GM19455 (cell line): ENCODE results near the gene MLPH.

Experiments used
- ATAC-seq: cut with Tn5 transposase; IDR thresholded peaks from one replicate; pipeline ENCODE4 v1.9.1; 2021; ENCODE audit not compliant: unreplicated experiment

The MLPH gene

DNA sequence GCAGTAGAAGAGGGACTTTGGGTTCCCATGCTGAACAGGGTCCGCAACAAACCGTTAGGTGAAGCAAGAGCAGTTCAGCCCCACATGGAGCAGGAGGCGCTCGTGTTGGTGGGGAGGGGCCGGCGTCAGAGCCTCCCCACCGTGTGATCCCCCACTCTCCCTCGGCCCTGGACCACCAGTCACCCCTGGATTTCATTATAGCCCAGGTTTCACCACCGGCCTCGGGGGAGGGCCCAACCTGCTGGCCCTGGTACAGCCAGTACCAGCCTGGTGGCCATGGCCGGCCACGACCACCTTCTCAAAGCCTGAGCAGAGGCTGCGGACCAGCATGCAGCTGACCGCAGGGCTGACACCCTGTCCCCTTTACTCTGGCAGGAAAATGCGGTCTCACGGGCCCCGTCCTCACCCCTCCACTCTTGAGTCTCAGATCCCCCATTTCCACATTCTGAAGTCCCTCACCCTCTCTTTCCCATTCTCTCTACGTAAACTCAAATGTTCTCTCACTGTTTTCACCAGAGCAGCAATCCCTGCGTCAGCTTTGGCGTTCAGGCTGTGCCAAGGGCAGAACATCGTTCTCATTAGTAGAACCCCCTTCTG is 8.6 kb downstream of the MLPH start:
- ATAC-seq, result no peak

DNA sequence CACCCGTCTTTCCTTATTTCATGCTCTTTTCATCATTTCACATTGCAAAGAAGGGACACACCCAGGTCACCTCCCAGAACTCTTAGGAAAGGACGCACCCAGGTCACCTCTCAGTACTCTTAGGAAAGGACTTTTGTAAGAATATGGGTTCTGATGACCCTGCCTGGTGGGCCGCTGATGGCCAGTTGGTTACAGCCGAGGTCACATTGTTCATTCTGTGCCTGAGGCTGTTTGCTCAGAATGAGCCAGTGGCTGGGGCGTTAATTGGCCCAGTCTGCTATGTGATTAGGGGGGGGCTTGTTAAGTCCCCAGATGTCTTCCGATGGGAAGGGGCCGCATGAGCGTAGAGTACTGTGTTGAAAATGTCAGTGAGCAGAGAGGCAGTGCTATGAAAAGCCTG is 9.4 kb downstream of the MLPH start:
- ATAC-seq, result no peak

DNA sequence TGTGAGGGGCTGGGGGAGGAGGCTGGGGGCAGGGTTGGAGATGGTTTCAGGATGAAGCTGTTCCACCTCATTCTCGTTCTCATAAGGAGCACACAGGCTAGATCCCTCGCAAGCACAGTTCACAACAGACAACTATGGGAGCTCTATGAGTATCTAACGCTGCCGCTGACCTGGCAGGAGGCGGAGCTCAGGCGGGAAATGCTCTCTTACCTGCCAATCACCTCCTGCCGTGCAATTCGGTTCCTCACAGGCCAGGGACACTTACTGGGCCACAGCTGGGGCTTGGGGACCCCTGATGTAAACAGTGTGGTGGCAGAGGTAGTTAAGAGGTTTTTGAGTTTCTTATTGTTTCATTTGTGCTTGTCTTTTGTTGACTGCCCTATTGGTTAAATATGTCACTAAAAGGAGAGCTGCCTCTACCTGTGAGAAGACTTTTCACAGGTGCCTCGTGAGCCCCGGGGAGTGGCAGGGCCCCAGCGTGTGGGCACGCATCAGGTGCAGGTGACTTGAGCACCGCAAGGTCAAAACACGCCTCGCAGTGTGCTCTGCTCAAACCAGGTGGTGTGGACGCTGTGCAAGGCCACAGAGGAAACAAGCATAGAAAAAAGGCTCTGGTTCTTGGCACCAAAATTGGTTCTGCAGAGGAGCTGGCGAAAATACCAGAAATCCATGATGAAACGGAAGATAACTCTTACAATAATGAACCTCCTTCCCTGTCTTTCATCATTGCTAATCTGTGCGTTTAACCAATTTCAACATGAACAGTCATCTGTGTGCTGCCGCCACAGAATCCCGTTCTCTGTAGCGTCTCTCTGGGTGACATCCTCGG is 10.2 kb downstream of the MLPH start:
- no peak for ATAC-seq

DNA sequence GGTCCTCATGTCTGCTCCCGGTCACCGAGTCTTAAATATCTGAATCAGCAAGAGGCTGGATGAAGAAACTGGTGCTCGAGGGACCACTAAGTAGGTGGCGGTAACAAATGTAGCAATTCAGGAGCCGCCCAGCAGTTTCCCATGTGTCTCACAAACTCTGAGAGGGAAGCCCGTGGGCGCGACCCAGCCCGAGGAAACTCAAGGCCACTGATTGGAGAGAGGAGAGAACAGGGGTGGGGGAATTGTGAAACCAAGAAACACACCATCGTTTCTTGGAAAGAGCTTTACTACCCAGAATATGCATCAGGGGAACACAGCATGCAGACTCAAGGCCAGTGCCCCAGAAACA is 10.8 kb downstream of the MLPH start:
- ATAC-seq, result no peak

DNA sequence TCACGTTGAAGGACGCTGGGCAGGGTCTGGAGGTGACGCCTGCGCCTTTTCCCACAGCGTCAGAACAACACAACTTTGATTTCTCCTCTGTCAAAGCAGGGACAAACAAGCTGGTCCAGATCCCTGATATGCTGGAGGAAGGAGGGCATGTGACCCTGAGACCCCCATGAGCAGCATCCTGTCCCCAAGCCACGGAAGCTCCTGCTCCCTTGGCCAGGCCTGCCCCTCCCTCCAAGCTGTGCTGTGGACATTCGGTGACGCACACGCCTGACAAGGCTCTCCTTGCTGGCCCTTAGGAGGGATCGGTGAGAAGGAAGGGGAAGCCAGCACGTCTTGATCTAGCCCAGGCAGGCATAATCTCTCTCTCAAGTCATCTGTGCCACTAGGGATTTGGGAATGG is 11.3 kb downstream of the MLPH start:
- no peak for ATAC-seq

DNA sequence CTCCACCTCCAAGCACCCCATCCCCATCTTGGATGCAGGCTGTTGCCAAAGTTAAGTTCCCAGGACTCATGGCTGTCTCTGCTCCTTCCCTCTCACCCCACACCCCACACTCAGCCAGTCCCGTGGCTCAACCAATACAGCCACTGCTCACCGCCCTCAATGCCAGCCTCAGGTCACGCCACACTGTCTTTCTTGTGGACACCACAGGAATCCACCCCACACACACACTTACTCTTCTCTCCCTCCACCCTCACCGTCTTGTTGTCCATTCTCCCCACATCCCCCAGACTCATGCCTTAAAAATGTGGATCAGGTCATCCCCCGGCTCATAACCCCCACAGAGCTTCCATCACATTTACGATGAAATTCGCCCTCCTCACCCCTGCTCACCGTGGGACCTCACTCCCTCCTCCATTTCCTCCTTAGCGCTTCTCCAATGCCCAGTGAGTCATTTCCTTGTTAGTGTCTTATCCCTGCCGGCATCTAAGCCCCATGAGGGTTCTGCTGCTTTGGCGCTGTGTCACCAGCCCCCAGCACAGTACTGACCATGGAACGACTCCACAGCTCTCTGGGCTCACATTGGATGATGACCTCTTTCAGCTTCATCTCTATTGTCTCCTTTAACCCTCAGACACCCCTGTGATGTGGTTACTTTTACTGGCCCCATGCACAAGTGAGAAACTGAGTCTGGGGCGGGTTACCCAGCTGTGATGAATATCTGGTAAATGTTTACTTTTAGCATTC is 13.8 kb downstream of the MLPH start:
- no peak for ATAC-seq

DNA sequence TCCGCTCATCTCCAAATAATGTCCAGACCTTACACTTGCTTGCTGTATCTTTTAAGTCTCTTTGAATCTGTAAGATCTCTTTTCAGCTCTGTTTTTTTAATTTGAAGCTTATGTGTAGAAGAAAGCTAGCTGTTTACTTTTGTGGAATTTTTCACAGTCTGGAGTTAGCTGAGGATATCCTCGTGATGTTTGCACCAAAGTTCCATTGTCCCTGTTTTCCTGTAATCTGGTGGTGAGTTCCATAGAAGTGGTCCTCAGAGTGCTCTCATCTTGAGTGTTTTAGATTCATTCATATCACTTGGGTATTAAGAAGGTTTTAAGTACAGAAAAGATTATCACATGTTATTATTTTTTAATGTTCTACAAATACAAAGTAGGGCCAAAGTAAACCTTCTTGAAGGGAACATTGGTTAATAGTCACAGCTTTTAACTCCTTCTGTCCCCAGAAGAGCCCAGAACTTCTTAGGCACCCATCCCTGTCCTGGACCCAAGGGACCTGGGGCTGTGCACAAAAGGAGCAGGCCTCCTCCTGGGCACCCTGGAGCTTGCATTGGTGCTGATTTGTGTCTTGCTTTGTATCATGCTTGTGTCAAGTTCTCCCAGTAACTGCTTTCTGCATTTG is 15.0 kb downstream of the MLPH start:
- no peak for ATAC-seq

DNA sequence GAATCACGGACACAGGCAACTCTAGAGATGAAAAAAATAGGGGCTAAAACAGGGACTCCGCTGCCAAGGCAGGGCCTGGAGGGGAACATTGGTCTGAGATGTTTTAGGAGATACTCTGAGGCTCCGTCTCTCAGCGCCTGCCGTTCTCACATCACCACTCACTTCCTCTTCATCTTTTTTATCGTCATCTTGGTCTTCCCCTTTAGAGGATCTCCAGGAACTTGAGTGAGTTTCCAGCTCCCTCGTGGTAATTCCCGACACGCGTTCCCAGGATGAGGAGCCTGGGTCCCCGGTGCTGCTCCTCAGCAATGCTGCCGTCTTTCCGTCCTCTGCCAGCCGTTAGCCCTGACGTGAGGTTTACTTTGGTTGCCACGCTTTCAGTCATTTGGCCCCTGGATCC is 16.1 kb downstream of the MLPH start:
- no peak for ATAC-seq

DNA sequence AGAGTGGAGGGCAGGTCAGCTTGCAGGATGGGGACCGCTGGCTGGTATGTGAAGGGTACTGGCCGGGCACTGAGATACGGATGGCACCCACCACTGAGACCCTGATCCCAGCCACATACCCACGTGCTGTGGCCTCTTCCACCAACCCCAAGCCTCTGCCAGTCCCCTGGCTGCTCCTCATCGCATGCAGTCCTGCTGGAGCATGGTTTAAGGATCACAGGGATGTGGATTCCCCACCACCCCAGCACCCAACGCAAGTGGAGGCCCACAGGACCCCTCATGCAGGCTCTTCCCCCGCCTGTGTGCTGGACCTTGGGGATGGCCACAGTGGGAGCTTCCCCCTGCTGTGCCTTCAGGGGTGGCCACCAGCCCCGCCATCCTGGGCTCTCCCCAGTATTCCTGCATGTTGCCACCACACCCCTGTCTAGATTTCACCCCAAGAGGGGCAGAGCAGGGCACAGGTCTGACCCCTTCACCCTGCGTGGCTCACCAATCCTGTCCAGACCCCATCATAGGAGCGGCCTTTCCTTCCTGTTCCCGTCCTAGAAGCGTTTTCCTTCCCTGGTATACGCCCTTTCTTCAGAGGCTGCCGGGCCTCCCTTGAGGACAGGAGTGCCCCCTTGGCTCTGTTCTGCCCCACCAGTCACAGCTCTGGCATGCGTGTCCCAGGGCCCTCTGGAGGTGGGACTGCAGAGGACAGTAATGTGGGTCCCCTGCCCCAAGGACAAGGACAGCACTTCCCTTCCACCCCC is 18.3 kb downstream of the MLPH start:
- ATAC-seq, result no peak

DNA sequence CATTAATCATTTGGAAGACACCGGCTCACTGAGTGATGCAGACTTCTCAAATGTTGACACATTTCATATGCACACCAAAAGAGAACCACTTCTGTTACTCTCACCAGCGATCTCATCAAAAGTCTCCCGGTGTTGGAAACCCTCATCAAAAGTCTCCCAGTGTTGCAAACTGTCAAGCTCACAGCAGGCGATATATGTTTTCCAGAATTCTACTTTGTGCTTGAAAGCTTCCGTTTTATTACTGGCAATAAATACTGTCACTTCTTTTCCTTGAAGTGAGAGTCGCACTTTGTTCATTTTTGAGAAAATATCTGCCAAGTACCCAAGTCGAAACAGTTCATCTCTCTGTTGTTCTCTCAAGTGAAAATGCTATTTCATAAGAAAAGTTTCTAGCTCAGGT is 20.5 kb downstream of the MLPH start:
- ATAC-seq, result no peak

DNA sequence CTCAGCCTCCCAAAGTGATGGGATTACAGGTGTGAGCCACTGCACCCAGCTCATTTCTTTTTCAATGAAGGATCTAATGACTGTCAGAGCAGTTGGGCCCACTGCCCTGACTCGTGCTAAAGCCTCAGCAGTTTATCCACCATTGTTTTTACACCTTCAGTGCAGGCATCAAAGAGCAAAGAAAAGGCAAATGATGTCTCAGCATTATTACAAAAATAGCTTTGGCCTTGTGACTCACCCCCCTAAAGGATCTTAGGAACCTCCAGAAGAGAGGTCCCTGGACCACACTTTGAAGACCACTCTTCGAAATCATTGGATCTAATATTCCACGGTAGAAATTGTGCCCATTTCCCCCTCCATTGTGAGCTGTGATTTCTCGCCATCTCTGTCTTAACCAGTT is 21.3 kb downstream of the MLPH start:
- ATAC-seq, result no peak

DNA sequence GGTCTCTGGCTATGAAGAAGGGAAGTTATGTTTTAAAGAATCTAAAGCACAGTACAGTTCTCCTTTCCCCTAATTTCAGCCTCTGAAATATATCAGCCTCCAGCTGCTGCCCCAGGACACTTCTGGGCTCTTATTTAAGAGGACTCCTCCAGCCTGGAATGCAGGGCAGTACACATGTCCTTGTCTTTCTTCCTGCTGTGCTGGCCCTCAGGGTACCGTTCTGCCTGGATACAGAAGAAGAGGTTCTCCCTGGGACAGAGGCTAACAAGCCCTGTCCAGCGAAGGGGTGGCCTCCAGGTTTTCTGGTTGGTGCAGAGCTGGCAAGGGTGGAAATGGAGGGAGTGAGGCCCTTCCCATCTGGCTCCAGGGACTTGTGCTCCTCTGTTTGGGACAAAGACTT is 22.1 kb downstream of the MLPH start:
- no peak for ATAC-seq

DNA sequence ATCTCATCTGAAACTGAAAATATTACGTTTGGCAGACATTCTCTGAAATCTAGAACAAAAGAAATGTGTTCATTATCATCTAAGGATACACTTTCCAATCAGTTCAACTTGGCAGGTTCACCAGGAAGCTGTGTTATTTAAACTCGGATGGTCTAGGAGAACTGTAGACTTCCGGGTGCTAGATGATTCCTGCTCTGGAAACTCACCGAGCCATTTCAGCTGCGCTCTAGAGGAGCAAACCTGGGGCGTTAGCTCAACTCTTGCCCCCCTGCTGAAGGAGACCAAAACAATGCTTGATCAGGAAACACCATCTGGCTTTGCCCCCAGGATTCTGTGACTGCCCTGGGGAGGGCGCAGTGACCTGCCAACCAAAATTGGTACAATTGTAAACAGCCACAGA is 22.9 kb downstream of the MLPH start:
- no peak for ATAC-seq

DNA sequence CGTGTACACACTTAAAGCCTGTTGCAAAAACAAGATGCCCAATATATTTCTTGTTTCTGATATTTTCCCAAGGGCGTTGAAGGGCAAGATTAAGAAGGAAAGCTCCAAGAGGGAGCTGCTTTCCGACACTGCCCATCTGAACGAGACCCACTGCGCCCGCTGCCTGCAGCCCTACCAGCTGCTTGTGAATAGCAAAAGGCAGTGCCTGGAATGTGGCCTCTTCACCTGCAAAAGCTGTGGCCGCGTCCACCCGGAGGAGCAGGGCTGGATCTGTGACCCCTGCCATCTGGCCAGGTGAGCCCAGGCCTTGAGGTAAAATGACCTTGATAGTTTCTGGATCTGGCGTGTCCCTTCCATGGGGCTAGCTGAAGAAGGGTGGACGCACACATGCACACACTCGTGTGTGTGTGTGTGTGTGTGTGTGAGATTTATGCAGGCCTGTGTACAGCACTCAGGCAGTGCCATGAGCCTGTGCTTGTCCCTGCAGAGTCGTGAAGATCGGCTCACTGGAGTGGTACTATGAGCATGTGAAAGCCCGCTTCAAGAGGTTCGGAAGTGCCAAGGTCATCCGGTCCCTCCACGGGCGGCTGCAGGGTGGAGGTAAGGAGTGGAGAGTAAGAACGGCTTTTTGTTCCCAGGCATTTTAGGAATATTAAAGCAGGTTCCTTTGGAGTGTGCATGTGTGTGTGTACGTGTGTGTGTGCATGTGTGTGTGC is 23.6 kb downstream of the MLPH start:
- ATAC-seq, result no peak

DNA sequence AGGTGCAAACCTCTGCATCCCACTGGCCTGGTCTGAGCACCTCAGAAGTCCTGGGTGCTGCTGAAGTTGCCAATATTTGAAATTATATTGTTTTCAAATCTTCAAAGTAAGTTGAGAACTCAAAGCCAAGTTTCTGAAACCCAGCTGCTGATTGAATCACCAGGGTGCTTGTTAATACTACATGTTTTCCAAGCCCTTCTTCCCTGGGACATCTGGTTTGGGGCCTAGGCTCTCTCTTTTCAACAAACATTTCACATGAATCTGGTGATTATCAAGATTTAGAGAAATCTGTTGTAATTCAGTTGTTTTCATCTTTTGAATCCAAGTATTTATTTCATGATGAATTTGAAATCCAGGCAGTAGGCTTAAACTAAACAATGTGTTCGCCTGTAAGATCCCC is 24.4 kb downstream of the MLPH start:
- no peak for ATAC-seq

DNA sequence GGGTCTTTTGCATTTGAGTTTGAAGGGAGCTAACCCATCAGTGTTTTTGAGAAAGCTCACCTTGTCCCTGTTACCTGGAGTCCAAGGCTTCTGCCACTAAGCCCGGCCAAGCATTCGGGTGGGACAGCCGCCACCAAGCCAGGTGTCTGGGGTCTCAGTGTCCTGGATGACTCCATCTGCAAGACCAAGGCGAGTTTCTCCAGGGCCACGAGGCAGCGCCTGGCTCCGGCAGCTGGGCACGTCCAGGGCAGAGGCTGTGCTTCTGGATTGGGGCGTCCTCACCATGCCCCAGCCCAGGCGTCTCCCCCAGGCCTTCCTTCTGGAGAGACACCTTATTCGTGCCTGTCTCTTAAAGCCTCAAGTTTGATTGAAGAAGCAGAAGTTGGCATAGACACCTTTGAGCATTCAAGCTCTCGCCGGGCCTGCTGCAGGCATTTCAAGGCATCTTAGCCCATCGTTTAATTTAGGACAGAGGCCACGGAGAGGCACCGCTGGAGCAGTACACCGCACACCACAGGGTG is 24.9 kb downstream of the MLPH start:
- ATAC-seq, result no peak

DNA sequence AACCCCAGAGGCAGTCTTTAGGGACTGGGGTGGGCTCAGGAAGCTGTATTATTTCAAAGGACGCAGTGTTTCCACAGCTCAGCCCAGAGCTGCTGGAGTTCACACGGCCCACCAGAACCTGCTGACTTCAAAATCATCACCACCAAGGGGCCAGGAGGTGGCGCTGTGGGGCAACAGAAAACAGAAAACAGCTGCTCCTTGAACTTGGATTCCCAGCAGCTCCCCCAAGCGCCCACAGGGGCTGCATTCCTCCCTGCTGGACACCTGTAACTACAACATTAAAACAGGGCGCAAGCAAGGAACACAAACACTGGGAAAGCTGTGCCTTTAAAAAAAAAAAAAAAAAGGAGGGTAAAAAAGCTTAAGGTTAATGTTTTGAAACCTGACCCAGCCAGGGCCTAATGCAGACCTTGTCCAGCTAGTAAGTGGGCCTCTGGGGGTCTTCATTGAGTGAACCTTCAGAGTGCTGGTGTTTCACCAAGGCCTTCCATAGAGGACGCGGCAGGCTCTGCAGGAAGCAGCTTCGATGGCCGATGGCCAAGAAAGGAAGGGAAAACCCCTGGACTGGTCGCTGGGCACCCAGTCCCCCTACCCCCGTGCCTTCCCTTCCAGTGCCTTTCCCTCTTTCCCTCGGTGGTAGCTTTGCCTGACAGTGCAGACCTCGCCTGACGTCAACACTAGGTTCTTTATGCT is 25.9 kb downstream of the MLPH start:
- ATAC-seq, result no peak

DNA sequence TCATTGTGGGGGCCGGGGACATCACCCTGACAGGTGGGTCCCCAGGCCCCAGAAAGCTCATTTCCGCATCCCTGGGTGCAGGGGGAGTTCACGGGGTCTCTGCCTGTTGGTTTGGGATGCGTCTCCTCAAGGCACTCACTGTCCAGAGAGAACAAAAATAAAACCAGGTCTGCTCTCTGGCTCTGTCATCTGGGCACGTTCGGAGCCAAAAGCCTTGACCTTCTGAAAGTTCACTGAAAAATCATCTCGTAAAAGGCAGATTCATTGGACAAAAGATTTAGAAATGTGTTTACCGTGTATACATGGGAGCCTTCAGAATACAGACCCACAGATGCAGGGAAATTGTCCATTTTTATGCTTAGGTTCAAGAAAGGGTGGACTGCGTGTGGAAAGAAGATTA is 26.6 kb downstream of the MLPH start:
- no peak for ATAC-seq

DNA sequence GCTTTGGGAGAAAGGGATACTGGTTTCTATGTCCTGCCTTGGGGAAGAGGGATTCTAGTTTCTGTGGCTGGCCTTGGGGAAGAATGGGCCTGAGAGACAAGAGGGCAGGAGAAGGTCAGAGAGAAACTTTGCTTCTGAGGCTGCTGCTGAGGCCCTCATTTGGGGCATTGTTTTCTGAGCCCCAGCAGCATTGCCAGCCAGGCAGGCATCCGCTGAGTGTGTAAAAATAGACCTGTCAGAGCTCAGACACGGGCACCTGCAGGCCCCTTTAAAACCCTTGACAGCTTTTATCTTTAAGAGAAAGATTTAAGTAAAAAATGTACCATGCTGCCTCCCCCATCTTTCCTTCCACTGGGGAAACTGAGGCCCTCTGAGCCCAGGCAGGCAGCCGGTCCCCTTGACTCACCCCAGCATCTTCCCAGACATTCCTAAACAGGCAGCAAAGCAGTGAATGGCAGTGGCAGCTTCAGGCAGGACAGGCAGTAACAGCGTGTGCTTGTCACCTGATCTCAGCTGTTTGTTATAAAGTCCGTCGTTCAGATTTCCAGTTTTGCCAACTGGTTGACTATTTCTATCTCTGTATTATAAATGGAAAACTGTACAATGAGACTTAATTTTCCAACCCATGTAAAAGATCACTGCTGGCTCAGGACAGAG is 27.6 kb downstream of the MLPH start:
- no peak for ATAC-seq
